ENCODE data around the gene CCNI2. TPM values are rescaled to one million over a fixed set of nuclear protein-coding genes. Genes with fewer than 3 reads are reported as not detected.

The CCNI2 gene
- total RNA-seq, 1 experiment from 2014 or later: 3.3 TPM

Other genes starting within 250 kb of the CCNI2 start
- not detected in 2 replicates for gene IL5, start 203.9 kb upstream of the CCNI2 start, total RNA-seq (2022)
- 35.9 and 36.2 TPM in 2 replicates for gene RAD50, start 190.4 kb upstream of the CCNI2 start, total RNA-seq (2022)
- not detected in 2 replicates for gene IL13, start 89.3 kb upstream of the CCNI2 start, total RNA-seq (2022)
- not detected in 2 replicates for gene IL4, start 73.4 kb upstream of the CCNI2 start, total RNA-seq (2022)
- 17.5 and 18.9 TPM in 2 replicates for gene KIF3A, start 9.9 kb upstream of the CCNI2 start, total RNA-seq (2022)
- 40.4 and 48.5 TPM in 2 replicates for gene SEPTIN8, start 29.8 kb downstream of the CCNI2 start, total RNA-seq (2022)
- 0.78 and 0.88 TPM in 2 replicates for gene SOWAHA, start 65.9 kb downstream of the CCNI2 start, total RNA-seq (2022)
- 24.5 and 27.0 TPM in 2 replicates for gene SHROOM1, start 83.2 kb downstream of the CCNI2 start, total RNA-seq (2022)
- gene GDF9, start 119.0 kb downstream of the CCNI2 start, total RNA-seq (2022): 0.61 and 0.94 TPM in 2 replicates
- gene UQCRQ, start 119.2 kb downstream of the CCNI2 start, total RNA-seq (2022): 678 and 719 TPM in 2 replicates
- 2.3 and 2.8 TPM in 2 replicates for gene LEAP2, start 126.2 kb downstream of the CCNI2 start, total RNA-seq (2022)
- gene AFF4, start 216.2 kb downstream of the CCNI2 start, total RNA-seq (2022): 87.1 and 102 TPM in 2 replicates